ENCODE measurements around the gene HCAR2.
"Not testable (repeated sequence)": the region's sequence is repeated elsewhere in the genome, so short reads cannot be mapped to it uniquely, and the experiment has no call there.

Gene HCAR2

DNA sequence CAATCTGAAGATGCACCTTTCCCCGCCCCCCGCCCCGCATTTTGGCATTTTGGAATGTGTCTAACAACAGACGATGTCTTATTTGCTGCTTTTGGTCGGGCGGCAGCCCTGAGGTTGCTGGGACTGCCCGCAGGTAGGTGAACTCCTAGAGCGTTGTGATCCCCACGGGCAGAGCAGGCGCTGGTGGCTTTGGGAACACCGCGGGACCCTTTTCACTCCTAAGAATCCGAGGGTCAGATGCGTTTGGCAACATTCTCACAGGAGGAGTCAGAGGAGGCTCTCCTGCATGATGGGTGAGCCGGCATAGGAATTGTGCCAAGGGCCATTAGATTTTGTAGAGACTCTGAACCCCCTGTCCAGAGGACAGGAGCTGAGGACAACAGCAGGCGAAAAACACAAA lies 41.9 kb downstream of the HCAR2 start:
- no peak for DNase-seq

DNA sequence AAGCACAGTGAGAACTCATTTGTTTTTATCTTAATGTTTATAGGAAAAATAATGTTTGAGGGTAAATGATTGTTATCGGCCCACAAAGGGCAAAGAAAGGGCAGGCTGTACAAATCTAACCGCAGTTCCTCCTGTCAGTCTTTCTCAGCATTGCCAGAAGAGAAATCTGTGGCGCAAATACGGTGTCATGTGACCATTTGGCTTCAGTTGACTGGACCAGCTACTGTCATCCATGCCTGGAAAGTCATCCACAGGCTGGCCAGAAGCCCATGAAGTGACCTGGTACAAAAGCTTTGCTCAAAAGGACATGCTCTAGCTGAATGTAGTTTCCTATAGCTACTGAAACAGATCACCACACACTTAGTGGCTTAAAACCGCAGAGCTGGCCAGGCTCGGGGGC lies 43.6 kb downstream of the HCAR2 start:
- DNase-seq: no peak

DNA sequence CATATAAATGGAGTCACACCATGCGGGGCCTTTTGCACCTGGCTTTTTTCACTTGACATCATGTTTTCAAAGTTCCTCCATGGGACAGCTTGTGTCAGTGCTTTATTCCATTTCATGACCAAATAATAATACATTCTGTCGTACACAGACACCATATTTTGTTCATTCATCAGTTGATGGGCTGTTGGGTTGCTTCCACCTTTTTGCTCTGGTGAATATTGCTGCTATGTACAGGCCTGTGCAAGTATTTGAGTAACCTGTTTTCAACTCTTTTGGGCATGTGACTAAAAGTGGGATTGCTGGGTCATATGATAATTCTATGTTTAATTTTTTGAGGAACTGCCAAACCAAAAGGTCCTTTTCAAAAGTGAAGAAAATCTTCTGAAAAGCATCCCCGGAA lies 46.9 kb downstream of the HCAR2 start:
- DNase-seq: no peak

DNA sequence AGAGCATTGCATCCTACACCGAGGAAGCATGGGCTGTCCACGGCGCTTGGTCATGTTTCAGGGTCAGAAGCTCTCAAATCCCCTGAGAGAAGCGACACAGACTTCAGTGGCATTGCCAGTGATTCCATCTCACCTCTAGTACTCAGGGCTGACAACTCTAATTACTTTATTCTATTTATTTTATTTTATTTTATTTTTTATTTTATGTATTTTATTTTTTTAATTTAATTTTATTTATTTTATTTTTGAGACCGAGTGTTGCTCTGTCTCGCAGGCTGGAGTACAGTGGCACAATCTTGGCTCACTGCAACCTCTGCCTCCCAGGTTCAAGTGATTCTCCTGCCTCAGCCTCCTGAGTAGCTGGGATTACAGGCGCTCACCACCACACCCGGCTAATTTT lies 49.9 kb downstream of the HCAR2 start:
- DNase-seq: not testable (repeated sequence)

DNA sequence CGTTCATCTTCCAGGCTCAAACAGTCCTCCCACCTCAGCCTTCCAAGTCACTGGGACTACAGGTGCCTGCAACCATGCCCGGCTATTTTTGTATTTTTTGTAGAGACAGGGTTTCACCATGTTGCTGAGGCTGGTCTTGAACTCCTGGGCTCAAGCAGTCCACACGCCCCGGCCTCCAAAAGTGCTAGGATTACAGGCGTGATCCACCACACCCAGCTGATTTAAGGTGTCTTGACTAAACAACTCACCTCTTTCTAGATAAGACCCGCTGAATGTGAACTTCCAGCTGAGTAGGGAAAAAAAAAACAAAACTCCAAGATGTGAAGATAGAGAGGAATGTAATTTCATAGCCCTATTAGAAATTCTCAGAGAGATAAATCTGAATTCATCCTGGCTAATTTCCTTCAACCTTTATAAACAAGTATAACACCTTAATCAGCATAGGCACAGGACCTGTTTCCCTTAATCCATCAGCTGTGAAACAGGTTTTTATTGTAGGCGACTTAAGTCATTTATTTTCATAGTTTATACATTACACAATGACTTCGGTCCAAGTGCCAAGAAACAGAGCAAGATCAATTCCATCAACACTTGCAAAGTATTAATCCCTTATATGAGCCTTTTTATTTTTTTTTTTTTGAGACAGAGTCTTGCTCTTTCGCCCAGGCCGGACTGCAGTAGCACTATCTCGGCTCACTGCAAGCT lies 51.5 kb downstream of the HCAR2 start:
- DNase-seq: no peak

All from activated naive CD4-positive, alpha-beta T cell treated with Interleukin-2 at 50 U/mL for 16 hours (primary cell).